ENCODE results near the gene DAB2.

DAB2 gene

DNA sequence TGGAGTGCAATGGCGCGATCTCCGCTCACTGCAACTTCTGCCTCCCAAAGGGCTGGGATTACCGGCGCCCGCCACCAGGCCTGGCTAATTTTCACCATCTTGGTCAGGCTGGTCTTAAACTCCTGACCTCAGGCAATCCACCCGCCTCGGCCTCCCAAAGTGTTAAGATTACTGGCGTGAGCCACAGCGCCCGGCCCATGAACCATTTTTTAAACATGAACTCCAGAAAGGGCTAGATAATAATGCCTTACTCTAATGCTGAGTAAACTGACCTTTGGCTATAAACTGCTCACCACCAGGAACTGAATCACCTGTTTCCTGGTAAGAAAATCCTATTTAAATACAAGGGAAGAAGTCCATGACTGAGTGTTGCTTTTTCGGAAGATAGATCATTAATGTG, 23.2 kb upstream of the DAB2 start:
- ATAC-seq: no peak

DNA sequence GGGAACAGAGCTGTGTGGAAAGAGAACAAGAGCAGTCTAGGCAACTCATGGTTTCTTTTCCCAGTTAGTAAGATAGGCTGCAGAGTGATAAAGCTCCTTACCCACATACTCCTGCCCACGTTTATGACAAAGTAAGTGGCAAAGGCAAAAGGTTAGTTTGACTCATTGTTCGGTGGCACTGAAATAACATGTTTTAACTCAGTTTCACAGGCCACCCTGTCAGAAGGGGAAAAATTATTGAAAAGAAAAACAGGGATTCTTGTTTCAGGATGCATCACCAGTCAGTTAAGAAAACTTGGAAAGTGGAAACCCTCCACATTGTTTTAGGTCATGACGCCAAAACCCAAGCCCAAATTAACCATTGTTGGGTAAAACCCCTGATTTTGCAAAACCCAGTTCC, 22.3 kb upstream of the DAB2 start:
- ATAC-seq: no peak
- DNase-seq: no peak

More for the DNA sequence above, 23.2 kb upstream of the DAB2 start:
- DNase-seq: no peak

GRCh38 chr5:39446231-39446630, 21.5 kb upstream of the DAB2 start:
- ATAC-seq (no peak), DNase-seq (no peak)

- ATAC-seq: no peak
- no peak for DNase-seq
These were observed 19.1 kb upstream of the DAB2 start for GRCh38 chr5:39443911-39444310.

DNA sequence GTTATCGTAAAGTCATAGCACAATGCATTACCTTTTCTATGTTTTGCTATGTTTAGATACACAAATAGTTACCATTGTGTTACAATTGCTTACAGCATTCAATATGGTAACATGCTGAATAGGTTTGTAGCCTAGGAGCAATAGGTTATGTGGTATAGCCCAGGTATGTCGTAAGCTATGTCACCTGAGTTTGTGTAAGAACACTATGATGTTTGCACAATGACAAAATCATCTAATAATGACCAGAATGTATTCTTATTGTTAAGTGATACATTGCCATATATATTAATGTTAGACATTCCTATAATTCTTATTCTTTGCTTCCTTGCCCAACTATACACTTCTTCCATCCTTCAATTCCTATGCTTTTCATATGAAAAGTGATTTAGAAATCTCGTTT, 18.2 kb upstream of the DAB2 start:
- no peak for DNase-seq
- ATAC-seq: no peak

DNA sequence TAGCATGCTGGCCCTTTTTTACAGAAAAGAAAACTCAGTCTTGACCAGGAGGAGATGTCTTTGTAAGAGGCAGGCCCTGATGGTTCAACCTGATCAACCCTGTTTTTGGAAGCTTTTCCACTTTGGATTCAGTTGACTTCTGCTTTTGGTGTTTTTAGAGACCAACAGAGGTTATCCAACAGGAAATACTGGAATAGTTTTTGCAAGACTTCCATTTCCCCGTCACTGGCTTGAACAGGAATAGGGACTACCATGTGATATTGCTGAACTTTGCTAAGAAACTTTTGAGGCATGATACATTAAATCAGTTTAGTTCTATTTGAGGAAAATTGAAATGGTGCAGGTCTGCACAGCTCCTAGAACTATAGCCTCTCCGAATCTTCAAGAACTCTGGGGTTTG, 17.1 kb upstream of the DAB2 start:
- DNase-seq: no peak
- no peak for ATAC-seq

DNA sequence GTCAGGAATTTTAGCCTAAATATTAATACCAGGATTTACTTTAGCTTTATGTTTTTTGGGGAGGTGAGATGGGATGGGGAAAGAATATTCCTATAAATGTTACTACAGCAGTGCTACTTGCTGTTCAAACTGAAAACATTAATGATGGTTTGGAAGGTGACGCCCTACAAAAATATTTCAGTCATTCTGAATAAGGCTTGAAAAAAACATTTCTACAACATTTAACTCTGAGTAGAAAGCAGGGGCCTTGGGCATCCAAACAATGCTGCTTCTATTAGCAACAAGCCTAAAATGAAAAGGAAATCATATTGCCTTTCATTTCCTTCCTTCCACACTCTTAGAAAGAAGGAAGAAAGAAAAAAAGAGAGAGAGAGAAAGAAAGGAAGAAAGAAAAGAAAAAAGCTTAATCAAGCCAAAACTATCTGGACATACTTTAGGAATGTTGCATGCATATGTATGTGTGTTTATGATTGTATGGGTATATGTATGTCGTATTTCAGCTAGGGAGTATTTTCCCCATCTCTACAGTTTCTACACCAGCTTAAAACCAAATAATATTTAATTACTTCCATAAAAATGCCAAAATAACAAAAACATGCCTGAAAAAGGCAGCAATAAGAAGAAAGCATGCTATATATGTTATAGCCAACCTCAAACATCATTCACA, 16.3 kb upstream of the DAB2 start:
- ATAC-seq: no peak
- no peak for DNase-seq

DNA sequence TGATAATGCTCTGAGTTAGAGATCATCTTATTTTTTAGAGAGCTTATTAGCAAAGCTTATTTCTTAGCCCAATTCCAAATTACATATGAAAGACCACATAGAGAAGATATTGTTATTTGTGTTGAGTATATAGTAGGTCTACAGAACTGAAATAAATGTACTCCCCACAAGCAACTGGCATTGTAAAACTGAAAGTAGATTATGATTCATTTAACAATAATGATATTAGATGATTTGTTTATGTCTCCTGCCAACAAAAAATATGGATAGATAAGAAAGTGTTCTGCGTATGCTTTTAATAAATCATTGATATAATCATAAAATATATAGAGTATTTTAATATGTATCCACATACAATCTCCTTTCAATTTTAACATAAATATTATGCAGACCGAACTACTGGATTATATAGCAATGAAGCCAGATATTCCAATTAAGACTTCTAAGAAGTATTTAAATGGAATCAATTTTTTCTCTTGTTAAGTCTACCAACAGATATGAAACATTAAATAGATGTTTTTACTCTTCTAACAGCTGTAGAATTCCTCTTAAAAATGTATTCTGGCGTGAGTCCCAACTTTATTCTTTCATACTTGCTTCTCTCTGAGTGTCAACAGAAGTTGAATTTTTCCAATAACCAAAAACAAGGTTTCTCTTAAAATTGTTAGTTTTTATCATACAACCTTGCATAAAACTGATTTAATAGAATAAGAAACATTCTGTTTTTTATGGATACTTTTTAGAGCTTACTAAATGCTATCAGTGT, 15.6 kb upstream of the DAB2 start:
- no peak for ATAC-seq
- DNase-seq: no peak

GRCh38 chr5:39439582-39440162, 14.9 kb upstream of the DAB2 start:
- ATAC-seq (no peak), DNase-seq (no peak)

- DNase-seq (no peak), ATAC-seq (no peak)
These were observed 12.7 kb upstream of the DAB2 start for GRCh38 chr5:39437467-39437866.

DNA sequence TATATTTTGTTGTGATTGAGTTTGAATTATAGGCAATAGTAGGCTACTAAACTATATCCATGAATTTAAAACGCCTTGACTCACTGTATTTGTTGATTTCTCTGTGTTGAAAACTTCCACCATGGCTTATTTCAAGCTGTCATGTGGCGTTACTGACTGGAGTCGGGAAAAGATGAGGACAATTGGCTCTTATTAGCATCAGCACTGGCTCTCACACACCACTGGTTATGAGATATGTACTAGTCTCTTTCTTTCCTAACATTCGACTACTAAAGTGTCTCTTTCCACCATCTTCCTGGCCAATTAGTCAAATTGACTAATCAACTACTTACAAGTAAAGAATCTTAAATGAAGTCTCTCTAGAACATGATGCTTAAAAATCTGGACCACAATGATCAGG, 9.1 kb upstream of the DAB2 start:
- DNase-seq (no peak), ATAC-seq (no peak)

DNA sequence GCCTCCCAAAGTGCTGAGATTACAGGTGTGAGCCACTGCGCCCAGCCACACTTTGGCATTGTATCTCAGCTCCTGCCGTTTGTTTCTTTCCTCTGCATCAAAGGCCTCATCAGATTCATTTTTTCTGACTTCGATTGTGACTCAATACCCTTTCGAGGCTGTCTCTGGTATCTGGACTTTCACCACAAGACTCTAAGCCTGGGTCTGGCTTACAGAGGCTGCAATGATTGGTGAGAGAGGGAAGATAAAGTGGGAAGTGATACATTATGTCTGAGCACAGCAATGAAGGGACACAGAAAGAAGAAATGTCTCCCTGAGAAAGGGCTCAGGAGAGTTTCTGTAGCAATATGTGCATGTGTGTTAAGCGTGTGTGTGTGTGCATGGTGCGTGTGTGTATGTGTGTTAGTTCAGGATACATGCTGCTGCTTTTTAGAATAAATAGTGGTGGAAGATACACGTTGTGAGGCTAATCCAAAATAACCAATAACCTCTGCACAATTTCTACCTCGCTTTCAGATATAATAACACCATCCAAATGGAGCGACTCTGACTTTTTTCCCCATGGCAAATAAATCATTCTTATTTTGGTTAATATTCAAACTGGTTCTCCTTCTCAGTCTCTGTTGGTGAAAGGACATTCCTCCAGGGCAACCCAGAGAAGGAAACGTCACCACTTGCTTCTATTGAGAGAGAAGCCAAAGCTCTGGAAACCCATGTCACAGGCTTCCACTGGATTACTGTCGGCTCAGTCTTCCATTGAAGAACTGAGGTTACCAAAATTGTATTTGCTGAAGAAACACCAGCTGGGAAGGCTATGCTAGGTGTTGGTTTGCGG, 8.1 kb upstream of the DAB2 start:
- ATAC-seq (peak; percentile 9), DNase-seq (no peak)

GRCh38 chr5:39430461-39430860, 5.7 kb upstream of the DAB2 start:
- no peak for DNase-seq
- ATAC-seq: no peak

- DNase-seq: no peak
- no peak for ATAC-seq
These were observed 3.9 kb upstream of the DAB2 start for GRCh38 chr5:39428640-39429039.

GRCh38 chr5:39427633-39428032, 2.9 kb upstream of the DAB2 start:
- DNase-seq (no peak), ATAC-seq (no peak)

GRCh38 chr5:39427229-39427628, 2.4 kb upstream of the DAB2 start:
- DNase-seq: no peak
- no peak for ATAC-seq

DNA sequence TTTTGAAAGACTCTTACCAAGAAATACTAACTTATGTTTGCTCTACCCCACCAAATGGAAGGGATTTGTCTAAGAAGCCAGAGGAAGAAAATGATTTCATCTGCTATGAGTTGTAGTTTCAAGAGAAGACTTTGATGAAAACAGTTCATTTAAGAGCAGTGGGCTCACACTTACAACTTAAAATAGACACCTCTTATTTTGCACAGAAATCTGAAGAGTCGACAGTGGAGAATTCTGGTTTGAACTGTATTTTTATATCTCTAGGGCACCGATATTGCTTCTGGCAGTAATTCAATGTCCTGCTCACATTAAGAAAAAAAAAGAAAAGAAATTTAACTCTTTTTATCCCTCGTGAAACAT, 1.9 kb upstream of the DAB2 start:
- DNase-seq (no peak), ATAC-seq (no peak)

GRCh38 chr5:39426051-39426745, 1.4 kb upstream of the DAB2 start:
- no peak for ATAC-seq
- DNase-seq: no peak

DNA sequence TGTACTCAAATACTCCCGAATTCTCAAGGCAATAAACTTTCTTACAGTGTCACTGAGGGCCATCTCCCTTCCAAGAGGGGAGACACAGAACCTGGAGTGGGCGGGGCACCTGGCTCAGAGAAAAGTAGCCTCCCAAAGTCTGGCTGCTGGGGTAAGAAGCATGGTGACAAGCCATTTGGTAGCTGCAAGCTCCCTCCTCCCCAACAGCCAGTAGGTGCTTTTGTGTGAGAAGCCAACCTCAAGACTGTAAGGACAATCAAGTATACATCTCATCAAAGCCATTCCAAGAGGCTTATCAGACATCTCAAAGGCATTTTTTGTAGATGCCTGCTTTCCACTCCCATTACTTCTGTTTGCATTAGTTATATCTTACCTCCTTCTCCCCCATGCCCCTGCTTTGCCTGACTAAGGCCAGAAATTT, 1.4 kb downstream of the DAB2 start:
- no peak for ATAC-seq
- DNase-seq: no peak

GRCh38 chr5:39422728-39423285, 2.0 kb downstream of the DAB2 start:
- no peak for ATAC-seq
- no peak for DNase-seq

DNA sequence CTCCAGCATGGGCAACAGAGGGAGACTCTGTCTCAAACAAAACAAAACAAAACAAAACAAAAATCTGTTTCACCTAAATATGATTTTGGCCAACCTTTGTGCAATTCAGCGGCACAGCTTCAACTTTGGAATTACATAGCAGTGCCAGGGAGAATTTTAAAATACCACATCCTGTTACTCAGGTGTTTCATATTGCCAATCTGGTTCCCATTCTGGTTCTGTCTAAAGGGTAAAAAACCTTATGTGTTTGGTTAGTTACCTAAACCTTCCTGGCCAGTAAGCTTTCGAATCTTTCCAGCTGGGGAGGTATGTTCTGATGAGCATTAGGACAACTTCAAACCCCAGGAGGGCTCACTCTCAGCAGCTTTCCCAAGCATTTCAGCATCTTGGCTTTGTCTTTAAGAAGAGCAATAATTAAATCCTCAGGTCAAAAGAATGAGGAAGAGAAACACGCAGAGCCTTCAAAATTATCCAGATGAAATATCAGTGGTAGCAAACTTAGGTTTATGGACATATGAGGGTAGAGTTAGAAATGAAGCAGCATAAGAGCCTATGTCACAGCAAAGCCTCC, 2.7 kb downstream of the DAB2 start:
- no peak for DNase-seq

More for the DNA sequence above, 2.7 kb downstream of the DAB2 start:
- ATAC-seq: no peak

All from stimulated activated naive CD8-positive, alpha-beta T cell treated with anti-CD3 and anti-CD28 coated beads, Interleukin-15, Interleukin-2, amounts not matched to agents 100 U/mL and 50 U/mL, for 24 hours (primary cell).